Body of pancreas (tissue), 4 donors: ENCODE results near the gene TMSB4X.

Source experiments
- CTCF ChIP-seq, 7 experiments: fragments of 450-650 bp in 4 of 7; fragments of 200-600 bp in 3 of 7; sonication (generic) in 3 of 7; IDR thresholded peaks; one replicate each; pipeline ENCODE4 v1.5.1; 2016 to 2019; ENCODE audit warnings: antibody characterized with exemption in 7 of 7
- POLR2A ChIP-seq, 3 donors: fragments of 450-650 bp; IDR thresholded peaks; one replicate each; pipeline ENCODE4 v1.6.1; 2016; ENCODE audit warnings: antibody characterized with exemption in 3 of 3, mild to moderate bottlenecking in 2 of 3

GRCh38 chrX:12999422-12999821 lies 24.5 kb downstream of the TMSB4X start:
- TF ChIP-seq CTCF (IDR thresholded peaks at IDR 0.05): no peak
- TF ChIP-seq POLR2A (IDR thresholded peaks at IDR 0.05): no peak
